Measurements from ENCODE around the gene FOXN3.

Gene FOXN3

GRCh38 chr14:89415159-89415558 lies 1.9 kb downstream of the FOXN3 start:
- peaks cover 24% of the 10 kb centered on the region for H3K36me3 ChIP-seq (ENCODE audit: insufficient read depth, low read length)
- H3K4me1 ChIP-seq (ENCODE audit: insufficient read depth, low read length), result peaks cover 15% of the 10 kb centered on the region
- no peaks in the 10 kb centered on the region for H3K27me3 ChIP-seq (ENCODE audit: insufficient read depth, low read length)
- H2AFZ ChIP-seq (ENCODE audit: low read depth, low read length), result no peak overlapping the region
- peak overlapping the region; percentile 75 for H3K4me3 ChIP-seq (ENCODE audit: low read length)
- peaks cover 16% of the 10 kb centered on the region for H3K9me3 ChIP-seq (ENCODE audit: low read length)

- peaks cover 9% of the 10 kb centered on the region for H3K4me1 ChIP-seq (ENCODE audit: insufficient read depth, low read length)
- no peak overlapping the region for H3K4me3 ChIP-seq (ENCODE audit: low read length)
- H3K27me3 ChIP-seq (ENCODE audit: insufficient read depth, low read length), result no peaks in the 10 kb centered on the region
- peaks cover 16% of the 10 kb centered on the region for H3K9me3 ChIP-seq (ENCODE audit: low read length)
- peaks cover 28% of the 10 kb centered on the region for H3K36me3 ChIP-seq (ENCODE audit: insufficient read depth, low read length)
- no peak overlapping the region for H2AFZ ChIP-seq (ENCODE audit: low read depth, low read length)
Observed at GRCh38 chr14:89411976-89412375, 5.1 kb downstream of the FOXN3 start.

GRCh38 chr14:89409961-89410360 lies 7.1 kb downstream of the FOXN3 start:
- H3K4me3 ChIP-seq (ENCODE audit: low read length), result no peak overlapping the region
- H2AFZ ChIP-seq (ENCODE audit: low read depth, low read length), result no peak overlapping the region
- peaks cover 28% of the 10 kb centered on the region for H3K36me3 ChIP-seq (ENCODE audit: insufficient read depth, low read length)
- H3K4me1 ChIP-seq (ENCODE audit: insufficient read depth, low read length), result peaks cover under 1% of the 10 kb centered on the region
- H3K9me3 ChIP-seq (ENCODE audit: low read length), result peaks cover 16% of the 10 kb centered on the region
- H3K27me3 ChIP-seq (ENCODE audit: insufficient read depth, low read length), result no peaks in the 10 kb centered on the region

GRCh38 chr14:89408907-89409700 lies 7.9 kb downstream of the FOXN3 start:
- Histone ChIP-seq H3K9me3 (ENCODE audit: low read length) (peaks cover 16% of the 10 kb centered on the region), H3K27me3 (ENCODE audit: insufficient read depth, low read length) (no peaks in the 10 kb centered on the region), H3K4me1 (ENCODE audit: insufficient read depth, low read length) (no peaks in the 10 kb centered on the region), H2AFZ (ENCODE audit: low read depth, low read length) (no peak overlapping the region), H3K36me3 (ENCODE audit: insufficient read depth, low read length) (peaks cover 28% of the 10 kb centered on the region), H3K4me3 (ENCODE audit: low read length) (no peak overlapping the region)

- H3K27me3 ChIP-seq (ENCODE audit: insufficient read depth, low read length), result no peaks in the 10 kb centered on the region
- no peaks in the 10 kb centered on the region for H3K4me1 ChIP-seq (ENCODE audit: insufficient read depth, low read length)
- H3K9me3 ChIP-seq (ENCODE audit: low read length), result peaks cover 16% of the 10 kb centered on the region
- peaks cover 28% of the 10 kb centered on the region for H3K36me3 ChIP-seq (ENCODE audit: insufficient read depth, low read length)
- no peak overlapping the region for H3K4me3 ChIP-seq (ENCODE audit: low read length)
- H2AFZ ChIP-seq (ENCODE audit: low read depth, low read length), result no peak overlapping the region
Observed at GRCh38 chr14:89407856-89408255, 9.2 kb downstream of the FOXN3 start.

- no peaks in the 10 kb centered on the region for H3K27me3 ChIP-seq (ENCODE audit: insufficient read depth, low read length)
- H2AFZ ChIP-seq (ENCODE audit: low read depth, low read length), result no peak overlapping the region
- peaks cover 21% of the 10 kb centered on the region for H3K36me3 ChIP-seq (ENCODE audit: insufficient read depth, low read length)
- H3K4me3 ChIP-seq (ENCODE audit: low read length), result no peak overlapping the region
- H3K9me3 ChIP-seq (ENCODE audit: low read length), result peaks cover 13% of the 10 kb centered on the region
- peaks cover under 1% of the 10 kb centered on the region for H3K4me1 ChIP-seq (ENCODE audit: insufficient read depth, low read length)
Observed at GRCh38 chr14:89406941-89407340, 10.1 kb downstream of the FOXN3 start.

- H3K36me3 ChIP-seq (ENCODE audit: insufficient read depth, low read length), result peaks cover 16% of the 10 kb centered on the region
- peaks cover 10% of the 10 kb centered on the region for H3K9me3 ChIP-seq (ENCODE audit: low read length)
- H2AFZ ChIP-seq (ENCODE audit: low read depth, low read length), result no peak overlapping the region
- no peak overlapping the region for H3K4me3 ChIP-seq (ENCODE audit: low read length)
- H3K4me1 ChIP-seq (ENCODE audit: insufficient read depth, low read length), result peaks cover 6% of the 10 kb centered on the region
- no peaks in the 10 kb centered on the region for H3K27me3 ChIP-seq (ENCODE audit: insufficient read depth, low read length)
Observed at GRCh38 chr14:89406361-89406760, 10.7 kb downstream of the FOXN3 start.

GRCh38 chr14:89405712-89406111 lies 11.3 kb downstream of the FOXN3 start:
- no peak overlapping the region for H2AFZ ChIP-seq (ENCODE audit: low read depth, low read length)
- no peak overlapping the region for H3K4me3 ChIP-seq (ENCODE audit: low read length)
- peaks cover 4% of the 10 kb centered on the region for H3K9me3 ChIP-seq (ENCODE audit: low read length)
- H3K27me3 ChIP-seq (ENCODE audit: insufficient read depth, low read length), result no peaks in the 10 kb centered on the region
- peaks cover 10% of the 10 kb centered on the region for H3K36me3 ChIP-seq (ENCODE audit: insufficient read depth, low read length)
- peaks cover 7% of the 10 kb centered on the region for H3K4me1 ChIP-seq (ENCODE audit: insufficient read depth, low read length)

GRCh38 chr14:89402363-89402762 lies 14.7 kb downstream of the FOXN3 start:
- Histone ChIP-seq H3K4me1 (ENCODE audit: insufficient read depth, low read length) (peaks cover 24% of the 10 kb centered on the region), H3K9me3 (ENCODE audit: low read length) (no peaks in the 10 kb centered on the region), H3K4me3 (ENCODE audit: low read length) (no peak overlapping the region), H3K27me3 (ENCODE audit: insufficient read depth, low read length) (no peaks in the 10 kb centered on the region), H3K36me3 (ENCODE audit: insufficient read depth, low read length) (no peaks in the 10 kb centered on the region), H2AFZ (ENCODE audit: low read depth, low read length) (no peak overlapping the region)

- peaks cover 24% of the 10 kb centered on the region for H3K4me1 ChIP-seq (ENCODE audit: insufficient read depth, low read length)
- H3K4me3 ChIP-seq (ENCODE audit: low read length), result no peak overlapping the region
- no peaks in the 10 kb centered on the region for H3K36me3 ChIP-seq (ENCODE audit: insufficient read depth, low read length)
- H3K9me3 ChIP-seq (ENCODE audit: low read length), result no peaks in the 10 kb centered on the region
- H3K27me3 ChIP-seq (ENCODE audit: insufficient read depth, low read length), result no peaks in the 10 kb centered on the region
- H2AFZ ChIP-seq (ENCODE audit: low read depth, low read length), result no peak overlapping the region
Observed at GRCh38 chr14:89401761-89402160, 15.3 kb downstream of the FOXN3 start.

GRCh38 chr14:89401241-89401640 lies 15.8 kb downstream of the FOXN3 start:
- Histone ChIP-seq H3K36me3 (ENCODE audit: insufficient read depth, low read length) (no peaks in the 10 kb centered on the region), H3K4me3 (ENCODE audit: low read length) (no peak overlapping the region), H3K27me3 (ENCODE audit: insufficient read depth, low read length) (no peaks in the 10 kb centered on the region), H3K4me1 (ENCODE audit: insufficient read depth, low read length) (peaks cover 24% of the 10 kb centered on the region), H3K9me3 (ENCODE audit: low read length) (no peaks in the 10 kb centered on the region), H2AFZ (ENCODE audit: low read depth, low read length) (no peak overlapping the region)

GRCh38 chr14:89400529-89400928 lies 16.5 kb downstream of the FOXN3 start:
- Histone ChIP-seq H3K4me1 (ENCODE audit: insufficient read depth, low read length) (peaks cover 27% of the 10 kb centered on the region), H3K27me3 (ENCODE audit: insufficient read depth, low read length) (no peaks in the 10 kb centered on the region), H3K9me3 (ENCODE audit: low read length) (no peaks in the 10 kb centered on the region), H3K4me3 (ENCODE audit: low read length) (no peak overlapping the region), H3K36me3 (ENCODE audit: insufficient read depth, low read length) (no peaks in the 10 kb centered on the region), H2AFZ (ENCODE audit: low read depth, low read length) (no peak overlapping the region)

GRCh38 chr14:89399594-89400068 lies 17.4 kb downstream of the FOXN3 start:
- H3K9me3 ChIP-seq (ENCODE audit: low read length), result no peaks in the 10 kb centered on the region
- H3K36me3 ChIP-seq (ENCODE audit: insufficient read depth, low read length), result no peaks in the 10 kb centered on the region
- H3K27me3 ChIP-seq (ENCODE audit: insufficient read depth, low read length), result no peaks in the 10 kb centered on the region
- peak overlapping the region; percentile 25 for H3K4me3 ChIP-seq (ENCODE audit: low read length)
- peaks cover 36% of the 10 kb centered on the region for H3K4me1 ChIP-seq (ENCODE audit: insufficient read depth, low read length)
- H2AFZ ChIP-seq (ENCODE audit: low read depth, low read length), result no peak overlapping the region

- Histone ChIP-seq H3K9me3 (ENCODE audit: low read length) (no peaks in the 10 kb centered on the region), H3K36me3 (ENCODE audit: insufficient read depth, low read length) (no peaks in the 10 kb centered on the region), H2AFZ (ENCODE audit: low read depth, low read length) (no peak overlapping the region), H3K4me3 (ENCODE audit: low read length) (peak overlapping the region; percentile 25), H3K27me3 (ENCODE audit: insufficient read depth, low read length) (no peaks in the 10 kb centered on the region), H3K4me1 (ENCODE audit: insufficient read depth, low read length) (peaks cover 39% of the 10 kb centered on the region)
Observed at GRCh38 chr14:89399157-89399556, 17.9 kb downstream of the FOXN3 start.
